HG03432 (cell line): ENCODE measurements around the gene NTPCR.
"Not testable (repeated sequence)": the region's sequence is repeated elsewhere in the genome, so short reads cannot be mapped to it uniquely, and the experiment has no call there.

Experiments used
- ATAC-seq: cut with Tn5 transposase; IDR thresholded peaks from one replicate; pipeline ENCODE4 v1.9.1; 2021; ENCODE audit warnings: mild to moderate bottlenecking, moderate library complexity; ENCODE audit not compliant: unreplicated experiment

Gene NTPCR

DNA sequence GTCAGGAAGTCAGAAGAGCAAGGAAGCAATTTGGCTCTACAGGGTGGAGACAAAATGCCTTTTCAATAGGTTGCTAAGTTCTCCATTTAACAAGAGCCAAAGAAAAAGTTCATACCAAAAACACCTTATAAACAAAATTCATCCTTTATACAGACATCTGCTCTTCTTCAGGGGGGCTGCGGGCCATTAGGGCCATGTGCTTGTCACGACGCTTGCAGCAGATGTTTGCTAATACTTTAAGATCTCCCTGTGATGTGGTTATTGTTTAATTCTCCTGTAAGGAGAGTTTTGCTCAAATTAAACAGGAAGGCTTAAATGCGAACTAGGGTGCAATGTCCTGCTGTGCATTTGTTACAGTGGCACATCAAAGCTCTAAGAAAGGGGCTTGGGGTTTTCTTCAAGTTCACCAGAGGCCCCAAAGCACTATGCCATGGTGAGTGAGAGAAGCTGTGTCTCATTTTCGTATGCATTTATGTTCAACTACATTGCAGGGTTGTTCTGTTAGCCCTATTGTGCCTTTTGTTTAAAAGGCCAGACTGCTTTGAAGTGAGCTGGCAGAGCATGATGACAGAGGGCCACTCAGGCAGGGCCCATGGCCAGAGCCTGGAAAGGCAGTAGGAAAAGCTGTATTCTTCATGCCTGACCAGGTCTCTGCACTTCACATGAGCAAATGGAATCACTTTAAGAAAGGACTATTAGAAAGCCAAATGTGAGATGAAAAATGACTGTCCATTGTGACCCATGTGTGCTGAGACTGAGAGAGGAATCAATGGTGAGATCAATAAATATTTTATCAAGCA is 24.8 kb upstream of the NTPCR start:
- no peak for ATAC-seq

DNA sequence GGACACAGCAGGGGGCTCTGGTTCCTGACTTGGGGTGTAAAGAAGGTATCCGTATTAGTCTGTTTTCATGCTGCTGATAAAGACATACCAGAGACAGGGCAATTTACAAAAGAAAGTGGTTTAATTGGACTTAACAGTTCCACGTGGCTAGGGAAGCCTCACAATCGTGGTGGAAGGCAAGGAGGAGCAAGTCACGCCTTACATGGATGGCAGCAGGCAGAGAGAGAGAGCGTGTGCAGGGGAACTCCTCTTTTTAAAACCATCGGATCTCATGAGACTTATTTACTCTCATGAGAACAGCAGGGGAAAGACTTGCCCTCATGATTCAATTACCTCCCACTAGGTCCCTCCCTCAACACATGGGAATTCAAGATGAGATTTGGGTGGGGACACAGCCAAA is 23.2 kb upstream of the NTPCR start:
- ATAC-seq: not testable (repeated sequence)

DNA sequence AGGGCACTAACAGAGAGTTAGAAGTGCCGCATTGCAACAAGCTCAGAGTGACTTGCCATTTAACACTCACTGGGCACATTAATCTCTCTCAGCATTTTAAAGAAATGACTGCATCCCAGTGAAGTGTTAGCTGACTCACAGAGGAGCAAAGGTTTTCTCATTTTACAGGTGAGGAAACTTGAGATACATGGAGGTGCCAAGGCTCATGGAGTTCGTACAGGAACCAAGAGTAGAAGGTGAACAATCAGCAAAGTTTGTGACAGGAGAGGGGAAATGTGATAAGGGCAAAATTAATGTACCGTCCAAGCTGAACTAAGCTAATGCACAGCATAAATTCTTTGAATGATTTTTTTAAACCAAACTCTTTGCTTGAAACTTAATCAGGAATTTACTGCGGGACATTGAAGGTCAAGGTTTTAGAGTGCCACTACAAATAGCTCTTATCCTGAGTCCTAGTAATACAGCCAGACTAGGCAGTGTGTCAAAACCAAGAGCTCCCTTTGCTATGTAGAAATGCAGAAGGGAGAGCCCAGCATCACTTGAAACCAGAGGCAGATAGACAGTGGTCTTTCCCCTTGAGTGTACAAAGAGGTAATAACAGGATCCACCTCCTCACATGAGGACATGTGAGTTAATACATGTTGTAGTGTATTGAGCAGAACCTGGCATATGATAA is 22.4 kb upstream of the NTPCR start:
- no peak for ATAC-seq

DNA sequence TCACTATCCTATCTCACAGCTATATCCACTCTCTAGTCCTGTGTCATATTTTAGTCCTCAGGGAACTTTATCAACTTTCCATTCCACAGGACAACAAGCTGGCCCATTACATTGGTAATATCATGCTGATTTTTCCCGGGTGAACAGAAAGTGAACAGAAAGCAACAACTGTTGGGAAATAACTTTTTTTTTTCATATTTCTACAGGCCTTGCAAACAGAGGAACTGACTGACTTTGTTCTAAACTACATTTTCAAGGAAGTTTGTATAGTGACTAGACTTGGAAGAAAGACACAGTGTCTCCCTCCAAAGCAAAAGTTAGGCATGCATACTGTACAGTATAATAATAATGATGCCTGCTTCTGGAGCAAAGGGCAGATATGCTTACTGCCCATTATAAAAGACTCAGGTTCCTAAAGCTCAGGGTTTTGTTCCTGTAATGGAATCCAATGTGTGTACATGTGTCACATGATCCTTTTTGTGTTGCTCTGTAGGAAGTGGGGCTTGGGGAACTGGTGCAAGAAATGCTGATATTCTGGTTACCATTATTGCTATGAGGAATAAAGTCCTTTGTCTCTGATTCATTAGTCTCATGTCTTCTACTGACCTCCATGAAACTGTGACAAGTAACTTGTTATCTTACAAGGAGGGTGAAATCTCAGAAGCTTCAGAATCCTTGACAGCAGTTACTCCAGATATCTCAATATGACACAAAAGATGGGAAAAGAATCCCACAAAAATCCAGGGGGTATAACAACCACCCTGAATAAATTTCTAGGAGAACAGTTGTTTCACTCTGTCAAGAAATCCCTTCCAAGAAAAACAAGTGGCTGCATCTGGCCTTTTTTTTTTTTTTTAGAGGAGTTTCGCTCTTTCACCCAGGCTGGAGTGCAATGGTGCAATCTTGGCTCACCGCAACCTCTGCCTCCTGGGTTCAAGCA is 17.7 kb upstream of the NTPCR start:
- no peak for ATAC-seq

DNA sequence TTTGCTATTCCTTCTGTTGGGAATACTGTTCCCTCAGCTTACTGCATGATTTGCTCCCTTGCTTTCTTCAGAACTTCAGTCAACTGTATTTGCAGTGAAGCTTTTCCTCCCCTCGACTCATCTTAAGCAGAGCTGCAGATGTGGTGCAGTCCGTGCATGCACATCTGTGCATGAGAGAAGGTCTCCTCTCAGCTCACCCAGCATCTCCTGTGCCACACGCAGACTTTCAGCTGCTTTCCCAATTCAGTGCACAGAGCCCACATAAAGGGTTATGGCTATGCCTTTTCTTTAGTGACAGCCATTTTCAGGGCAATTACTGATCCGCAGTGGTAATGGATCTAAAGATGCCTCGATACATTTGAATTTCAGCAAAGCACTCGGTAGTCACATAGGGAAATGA is 13.5 kb upstream of the NTPCR start:
- no peak for ATAC-seq

DNA sequence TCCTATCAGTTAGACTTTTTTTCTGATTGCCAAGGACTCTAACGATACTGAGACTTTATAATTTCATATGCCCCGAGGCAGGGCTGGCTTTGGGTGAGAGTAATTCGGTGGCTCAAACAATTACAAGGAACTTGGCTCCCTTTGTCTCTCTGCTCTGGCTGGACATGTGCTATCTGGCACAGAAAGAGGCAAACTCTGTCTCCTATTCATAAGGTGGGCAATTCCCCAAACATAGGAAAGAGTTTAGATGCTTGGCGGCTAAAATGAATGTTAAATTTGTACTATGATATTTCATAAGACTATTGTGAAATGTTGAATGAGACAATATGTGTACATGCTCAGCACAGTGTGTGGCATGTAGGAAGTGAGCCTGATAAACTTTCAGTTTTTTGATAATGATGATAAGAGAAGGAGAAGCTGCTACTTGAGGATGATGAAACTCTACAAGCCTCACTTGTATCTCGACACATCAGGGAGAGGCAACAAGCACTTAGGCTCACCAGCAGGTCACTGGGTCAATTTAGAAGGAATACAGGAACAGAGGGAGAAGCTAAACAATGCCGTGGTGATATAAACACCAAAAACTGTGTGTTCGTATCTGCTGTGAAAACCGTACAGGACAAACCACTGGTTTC is 12.6 kb upstream of the NTPCR start:
- no peak for ATAC-seq

DNA sequence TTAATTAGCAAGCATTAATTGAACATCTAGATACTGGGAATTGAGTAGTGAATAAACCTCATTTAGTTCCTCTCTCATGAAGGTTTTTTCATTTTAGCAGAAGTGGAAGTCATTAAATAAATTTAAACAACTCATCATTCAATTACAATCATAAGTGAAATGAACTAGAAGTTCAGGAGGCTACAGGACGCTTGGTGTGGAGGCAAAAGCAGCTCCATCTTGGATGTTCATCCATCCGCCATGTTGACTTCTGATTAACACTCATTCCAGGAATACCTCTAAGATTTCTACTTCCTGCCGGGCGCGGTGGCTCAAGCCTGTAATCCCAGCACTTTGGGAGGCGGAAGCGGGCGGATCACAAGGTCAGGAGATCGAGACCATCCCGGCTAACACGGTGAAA is 11.5 kb upstream of the NTPCR start:
- no peak for ATAC-seq

DNA sequence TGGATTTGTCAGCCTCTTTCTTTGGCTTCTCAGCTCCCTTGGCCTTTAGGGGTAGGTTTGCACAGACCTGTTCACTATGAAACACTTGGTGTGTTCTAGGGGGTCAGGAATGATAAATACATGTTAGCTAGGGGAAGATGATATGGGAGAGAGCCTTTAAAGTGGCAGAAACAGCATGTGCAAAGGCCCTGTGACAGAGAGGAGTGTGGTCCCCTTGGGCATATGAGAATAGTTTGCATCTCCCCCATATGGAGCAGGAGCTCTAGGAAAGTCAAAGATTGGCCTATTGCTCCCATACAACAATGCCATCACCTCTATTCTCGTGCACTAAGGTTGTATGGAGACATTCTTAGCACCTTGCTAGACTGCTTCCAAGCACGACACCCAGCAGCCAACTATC is 10.7 kb upstream of the NTPCR start:
- ATAC-seq: no peak

DNA sequence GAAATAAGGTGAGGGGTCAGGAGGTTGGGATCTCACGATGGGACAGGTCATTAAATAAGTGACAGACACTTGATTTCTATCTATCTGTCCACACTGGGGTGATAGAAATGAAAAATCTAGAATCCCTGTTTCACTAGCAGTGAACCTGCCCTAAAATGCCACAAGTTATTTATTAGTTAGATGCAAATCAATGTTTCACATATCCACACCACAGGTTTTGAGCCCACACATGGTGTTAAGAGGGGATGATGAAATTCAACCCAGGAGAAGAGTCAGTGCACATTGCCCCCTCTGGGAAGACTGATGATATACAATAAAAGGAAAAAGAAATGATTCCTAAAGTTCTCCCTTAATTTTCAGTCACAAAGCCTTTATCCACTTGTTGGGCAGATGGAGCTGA is 10.1 kb upstream of the NTPCR start:
- peak; percentile 58 for ATAC-seq

DNA sequence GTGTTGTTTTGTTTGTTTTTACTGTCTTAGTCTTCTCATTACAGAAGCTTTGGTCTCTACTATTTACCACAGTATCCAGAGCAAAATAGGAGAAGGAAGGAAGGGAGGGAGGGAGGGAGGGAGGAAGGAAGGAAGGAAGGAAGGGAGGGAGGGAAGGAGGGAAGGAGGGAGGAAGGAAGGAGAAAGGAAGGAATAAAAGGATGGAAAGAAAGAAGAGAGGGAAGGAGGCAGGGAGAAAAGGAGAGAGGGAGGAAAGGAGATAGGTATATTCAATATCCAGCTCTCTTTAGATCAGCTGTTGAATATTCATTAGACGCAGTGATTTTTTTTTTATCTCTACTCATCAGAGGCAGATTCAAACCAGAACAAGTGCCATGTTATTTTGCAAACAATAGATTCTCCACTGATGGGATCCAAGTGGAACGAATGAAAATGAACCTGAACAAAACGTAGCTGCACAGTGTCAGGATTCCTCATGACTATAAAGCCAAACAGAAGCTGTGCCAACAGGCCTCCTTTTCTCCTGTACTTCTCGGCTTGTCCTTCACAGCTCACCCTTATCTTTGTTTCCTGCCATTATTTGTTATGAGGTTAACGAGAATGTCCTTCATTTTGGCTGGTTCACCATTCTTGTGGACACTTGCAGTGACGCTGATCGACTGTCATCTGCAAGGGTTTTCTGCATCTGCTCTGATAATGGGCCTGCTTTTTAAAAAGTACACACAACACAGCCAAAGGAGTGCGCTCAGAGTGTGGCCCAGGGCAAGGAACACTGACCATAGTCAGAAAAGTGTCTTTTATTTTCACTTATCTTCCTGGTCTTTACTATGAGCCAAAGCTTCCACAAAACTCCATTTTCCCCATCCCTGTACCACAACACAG is 7.8 kb upstream of the NTPCR start:
- no peak for ATAC-seq

DNA sequence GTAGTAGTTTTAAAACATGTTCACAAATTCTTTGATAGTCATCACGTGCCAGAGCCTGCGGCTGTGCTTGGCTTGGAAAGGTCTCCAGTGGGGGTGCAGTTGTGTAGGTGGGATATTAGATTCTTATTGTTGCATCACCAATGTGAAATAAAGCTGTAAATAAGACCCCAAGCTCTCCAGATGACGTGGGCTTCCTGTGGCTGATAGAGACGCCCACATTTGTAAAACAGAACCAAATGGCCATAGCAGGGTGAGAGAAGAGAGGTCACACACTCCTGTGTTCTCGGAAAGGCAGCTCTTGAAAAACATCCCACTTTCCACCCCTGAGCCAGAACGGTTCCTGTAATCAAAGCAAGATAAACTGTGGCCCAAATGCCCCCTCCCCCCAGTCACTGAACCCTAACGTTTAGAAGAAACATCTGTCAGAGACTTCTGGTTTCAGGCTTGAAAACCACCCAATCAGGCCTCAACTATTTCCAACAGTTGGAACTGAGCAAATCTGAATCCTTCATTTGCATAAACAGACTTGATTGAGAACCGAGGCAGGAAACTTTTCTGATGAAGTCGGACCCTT is 6.6 kb upstream of the NTPCR start:
- peak; percentile 65 for ATAC-seq

DNA sequence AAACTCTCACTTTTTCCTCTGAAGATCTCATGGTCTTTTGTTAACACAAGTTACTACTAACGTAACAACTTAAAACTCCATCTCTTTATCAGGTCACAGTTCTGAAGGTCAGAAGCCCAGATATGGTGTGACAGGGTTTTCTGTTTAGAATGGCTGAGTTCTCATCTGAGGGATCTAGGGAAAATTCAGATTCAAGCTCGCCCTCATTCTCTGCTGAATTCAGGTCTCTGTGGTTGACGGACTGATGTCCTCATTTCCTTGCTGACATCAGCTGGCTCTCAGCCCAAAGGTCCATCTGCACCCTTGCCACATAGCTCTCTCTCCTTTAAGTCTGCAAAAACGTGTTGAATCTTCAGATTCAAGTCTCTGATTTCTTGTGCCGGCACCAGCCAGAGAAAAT is 6.1 kb upstream of the NTPCR start:
- ATAC-seq: no peak

DNA sequence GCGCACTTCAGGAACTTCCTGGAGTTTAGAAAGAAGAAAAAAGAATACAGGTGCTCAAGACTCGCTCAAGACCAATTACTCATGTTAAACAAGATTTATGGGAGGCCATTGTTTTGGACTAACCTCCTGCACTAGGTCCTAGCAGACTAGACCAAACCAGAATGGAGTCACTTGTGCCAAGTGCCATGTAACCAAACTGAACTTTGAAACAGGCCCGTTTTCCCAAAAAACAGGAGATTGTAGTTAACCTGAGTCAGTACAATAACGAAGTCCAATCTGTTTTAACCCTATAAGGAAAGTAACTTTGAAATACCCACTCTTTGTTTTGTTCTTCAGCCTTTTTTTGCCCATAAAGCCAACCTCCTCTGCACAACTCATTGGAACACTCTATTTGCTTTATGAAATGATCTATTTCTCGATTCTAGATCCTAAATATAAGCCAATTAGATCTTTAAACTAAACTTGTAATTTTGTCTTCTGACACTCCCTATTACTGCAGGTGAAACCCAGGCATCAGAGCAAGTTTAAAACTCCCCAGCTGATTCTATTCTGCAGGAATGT is 695 bp upstream of the NTPCR start:
- no peak for ATAC-seq

DNA sequence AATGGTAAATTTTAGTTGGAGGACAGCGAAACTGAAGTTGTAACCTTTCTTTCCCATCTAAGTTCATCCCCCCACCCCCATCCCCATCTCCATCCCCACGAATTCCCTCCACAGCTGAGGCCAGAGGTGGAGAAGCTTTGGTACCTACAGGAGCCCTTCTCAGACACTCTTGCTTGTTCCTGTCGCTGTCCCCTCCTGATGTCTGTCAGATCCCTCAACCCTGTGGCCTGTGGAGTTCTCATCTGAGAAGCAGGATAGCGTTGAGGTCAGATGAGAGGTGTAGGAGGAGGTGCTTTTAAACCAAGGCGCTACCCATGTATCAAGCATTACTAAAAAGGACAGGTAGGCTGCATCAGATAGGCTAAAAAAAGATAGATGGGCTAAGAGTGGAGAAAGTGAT is 769 bp downstream of the NTPCR start:
- peak; percentile 18 for ATAC-seq

DNA sequence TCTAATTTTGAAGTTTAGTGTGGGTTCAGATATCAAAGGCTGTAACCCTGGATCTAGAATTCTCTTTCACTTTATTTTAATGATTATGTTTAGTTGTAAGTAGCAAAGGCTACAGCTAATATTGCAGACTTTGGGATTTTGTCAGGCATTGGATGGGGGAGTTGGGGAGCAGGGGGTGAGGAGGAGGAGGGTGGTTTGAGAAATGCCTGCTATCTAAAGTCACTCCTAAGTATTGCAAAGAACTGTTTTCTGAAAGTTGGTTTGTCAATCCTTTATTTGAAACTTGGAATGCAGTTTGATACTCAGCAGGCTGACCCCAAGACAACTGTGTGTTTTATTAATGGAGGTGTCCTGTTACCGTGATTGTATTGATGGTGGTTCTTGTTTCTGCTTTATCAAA is 1.2 kb downstream of the NTPCR start:
- no peak for ATAC-seq

DNA sequence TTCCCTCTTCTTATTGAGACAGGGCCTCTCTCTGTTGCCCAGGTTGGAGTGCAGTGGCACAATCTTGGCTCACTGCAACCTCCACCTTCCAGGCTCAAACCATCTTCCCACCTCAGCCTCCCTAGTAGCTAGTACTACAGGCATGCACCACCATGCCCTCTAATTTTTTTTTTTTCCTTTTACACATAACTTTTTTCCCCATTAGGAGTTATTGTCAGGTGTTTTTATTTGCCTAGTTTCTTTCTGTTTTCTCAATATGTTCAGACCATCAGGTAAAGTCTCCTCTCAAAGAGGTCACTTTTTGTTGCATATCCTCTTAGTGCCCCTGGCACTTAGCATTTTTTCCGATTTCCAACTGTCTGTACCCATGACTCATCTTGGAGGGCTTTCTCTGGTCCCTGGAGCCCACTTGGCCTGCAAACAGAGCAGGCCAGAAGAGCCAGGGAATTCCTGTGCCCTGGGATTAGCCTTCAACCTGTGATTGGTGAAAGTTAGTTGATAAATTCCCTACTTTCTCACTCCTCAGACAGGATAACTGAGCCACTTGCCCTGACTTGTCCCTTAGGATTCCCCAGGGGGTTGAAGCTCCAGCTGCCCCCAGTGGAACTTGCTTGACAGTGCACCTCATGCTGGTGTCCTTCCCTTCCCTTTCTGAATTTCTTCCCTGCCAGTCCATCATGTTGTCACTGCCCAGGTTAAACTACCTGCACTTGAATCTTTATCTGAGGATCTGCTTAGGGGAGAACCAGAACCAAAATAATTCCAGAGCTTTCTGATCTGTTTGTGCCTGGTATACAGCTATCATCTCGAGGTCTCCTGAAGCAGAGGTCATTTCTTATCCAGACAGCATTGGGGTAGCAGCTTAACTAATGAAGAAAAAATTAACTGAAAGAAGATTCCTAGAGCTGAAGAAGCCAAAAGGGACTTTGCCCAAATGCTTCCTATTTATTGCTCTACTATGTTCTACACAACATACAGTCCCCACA is 2.4 kb downstream of the NTPCR start:
- ATAC-seq: peak; percentile 54

DNA sequence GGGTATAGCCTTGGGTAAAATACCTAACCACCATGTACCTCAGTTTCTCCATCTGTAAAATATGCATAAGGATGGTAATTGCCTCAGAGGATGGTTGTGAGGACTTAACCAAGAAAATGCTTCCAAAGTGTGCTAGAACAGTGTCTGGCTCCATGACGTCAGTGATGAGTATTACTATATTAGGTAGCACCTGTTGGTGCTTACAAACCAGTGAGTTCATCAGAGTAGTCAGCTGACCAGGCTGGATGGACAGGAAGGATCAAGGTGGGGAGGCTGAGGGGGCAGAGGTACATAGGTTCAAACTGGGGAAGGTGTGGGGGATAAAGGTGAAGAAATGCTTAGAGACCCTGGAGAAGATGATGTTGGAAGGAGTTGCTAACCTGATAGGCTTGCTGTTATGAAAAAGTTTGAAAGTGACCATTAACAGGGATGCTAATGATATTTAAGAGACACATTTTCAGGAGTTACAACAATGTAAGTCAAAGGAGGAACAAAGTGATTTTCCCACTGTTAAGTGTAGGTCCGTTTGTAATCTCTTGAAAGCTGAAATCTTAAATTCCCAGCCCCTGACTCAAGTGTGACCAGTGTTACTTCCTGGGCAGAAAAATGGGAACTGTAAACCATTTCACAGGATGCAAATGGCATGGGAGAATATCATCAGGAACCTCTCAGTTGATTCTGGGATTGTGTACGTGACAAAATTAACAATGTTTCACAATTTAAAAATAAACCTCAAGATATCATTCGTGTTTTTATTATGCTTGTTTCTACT is 4.4 kb downstream of the NTPCR start:
- ATAC-seq: no peak
